K562 (cell line): ENCODE measurements around the gene MLXIPL. TPM values are rescaled to one million over a fixed set of nuclear protein-coding genes. Genes with fewer than 3 reads are reported as not detected.
A peak's percentile ranks its signal among the peaks of the same experiment; 100 is the strongest.

ENCODE experiments used
- ARID2 ChIP-seq: fragments of 450-650 bp; IDR thresholded peaks from 2 replicates; pipeline ENCODE4 v1.6.1; 2017; ENCODE audit warnings: antibody characterized with exemption, mild to moderate bottlenecking
- BRD4 ChIP-seq: fragments of 200-600 bp; sonication (generic); IDR thresholded peaks from 2 replicates; pipeline ENCODE4 v1.6.1; 2017; ENCODE audit warnings: inconsistent platforms
- MEF2A ChIP-seq: IDR thresholded peaks from 2 replicates; pipeline ENCODE4 v1.6.1; 2011; ENCODE audit warnings: low read depth, mild to moderate bottlenecking, low read length, moderate library complexity; ENCODE audit not compliant: control insufficient read depth
- SAFB ChIP-seq: fragments of 200-400 bp; formaldehyde crosslinking; IDR thresholded peaks from 2 replicates; pipeline ENCODE4 v1.6.1; 2017; ENCODE audit warnings: low read depth, low read length, borderline replicate concordance
- SP1 ChIP-seq: sonication (generic); formaldehyde crosslinking; IDR thresholded peaks from 2 replicates; pipeline ENCODE4 v1.8.1; 2022; ENCODE audit warnings: mild to moderate bottlenecking, missing genetic modification reagents
- TCF7L2 ChIP-seq: fragments of 150-350 bp; IDR thresholded peaks from 2 replicates; pipeline ENCODE4 v1.6.1; 2016; ENCODE audit warnings: low read depth, mild to moderate bottlenecking, low read length, moderate library complexity
- ZNF274 ChIP-seq: IDR thresholded peaks from 2 replicates; pipeline ENCODE4 v1.6.1; 2011; ENCODE audit warnings: low read depth, mild to moderate bottlenecking, low read length, moderate library complexity, borderline replicate concordance
- polyA plus RNA-seq, 8 experiments: library from polyadenylated mRNA; depleted of rRNA in 4 of 8; stranded (reverse) in 5 of 8; unstranded in 3 of 8; fragments of >200 nt; fragmentation: Nextera tagmentation in 2 of 8; fragmentation: Illumina TruSeq in 1 of 8; extraction: Ambion mirVana in 2 of 8; extraction: Trizol in 1 of 8; gene quantifications; 2 replicates each; pipeline versions ENCODE4 v1.2.1 to v1.2.3, GENCODE V29; 2011 to 2014; ENCODE audit warnings: inconsistent platforms in 1 of 8, missing spikeins in 1 of 8
- total RNA-seq, 7 experiments: library from RNA; depleted of rRNA in 6 of 7; stranded (reverse); fragments of >200 nt in 6 of 7; fragmentation: Illumina TruSeq in 2 of 7; extraction: Trizol in 2 of 7; gene quantifications; 2 replicates each; pipeline versions ENCODE4 v1.2.1 to v1.2.3, GENCODE V29; 2011 to 2021; ENCODE audit warnings: low replicate concordance in 1 of 7
- TF ChIP-seq, protein P1 (sequence below): sonication (generic); IDR thresholded peaks from 2 replicates; pipeline ENCODE4 v1.6.1; 2016
- TF ChIP-seq, protein P2 (sequence below): fragments of 450-650 bp; formaldehyde crosslinking; conservative IDR thresholded peaks from 2 replicates; pipeline ENCODE4 v1.4.0; 2022; ENCODE audit warnings: mild to moderate bottlenecking, missing genetic modification characterization
- TF ChIP-seq, protein P3 (sequence below): fragments of 200-800 bp; sonication (Bioruptor generic); IDR thresholded peaks from 2 replicates; pipeline ENCODE4 v1.6.1; 2017; ENCODE audit warnings: missing genetic modification characterization, missing compliant biosample characterization
- TF ChIP-seq, protein P4 (sequence below): sonication (generic); formaldehyde crosslinking; IDR thresholded peaks from 2 replicates; pipeline ENCODE4 v1.8.0; 2023; ENCODE audit warnings: missing genetic modification reagents, mild to moderate bottlenecking, borderline replicate concordance
- TF ChIP-seq, protein P5 (sequence below), 2 experiments: fragments of 450-650 bp in 1 of 2; sonication (generic) in 1 of 2; formaldehyde crosslinking; conservative IDR thresholded peaks; 2 replicates each; pipeline versions ENCODE4 v1.4.0 to v1.8.1; 2020 to 2022; ENCODE audit warnings: mild to moderate bottlenecking in 1 of 2, missing genetic modification reagents in 1 of 2
- TF ChIP-seq, protein P6 (sequence below), 3 experiments: fragments of 200-800 bp in 1 of 3; sonication (Bioruptor generic) in 1 of 3; sonication (generic) in 1 of 3; formaldehyde crosslinking in 1 of 3; IDR thresholded peaks; 2 replicates each; pipeline versions ENCODE4 v1.6.1 to v1.8.0; 2016 to 2022; ENCODE audit warnings: mild to moderate bottlenecking in 2 of 3, missing compliant biosample characterization in 2 of 3, missing genetic modification characterization in 2 of 3, missing genetic modification reagents in 1 of 3
- TF ChIP-seq, protein P7 (sequence below): fragments of 450-650 bp; IDR thresholded peaks from 2 replicates; pipeline ENCODE4 v1.6.1; 2016; ENCODE audit warnings: antibody characterized with exemption

The MLXIPL gene
- total and polyA plus RNA-seq, 9 of the 15 experiments (the other 6 are each of a cell fraction or from before 2014, with no cell fraction given) = 0.11 to 18.4 (median 1.4) TPM

DNA sequence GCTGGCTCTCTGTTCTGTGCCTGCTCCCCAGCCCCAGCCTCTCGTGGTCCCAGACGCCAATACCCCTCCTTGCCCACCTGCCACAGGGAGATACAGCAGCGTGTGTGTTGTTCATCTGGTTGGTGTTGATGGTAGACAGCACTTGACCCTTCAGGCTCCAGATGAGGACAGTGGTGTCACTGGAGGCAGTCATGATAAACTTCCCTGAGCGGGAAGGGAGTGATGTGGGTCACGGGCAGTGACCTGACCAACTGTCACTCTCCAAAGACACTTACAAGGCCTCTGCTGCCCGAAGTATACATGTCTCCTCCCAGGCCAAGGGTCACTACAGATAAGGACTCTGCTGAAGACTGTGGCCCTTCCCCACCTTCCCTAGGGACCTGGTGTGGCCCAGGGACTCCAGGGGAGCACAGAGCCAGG is 51.5 kb downstream of the MLXIPL start (continued):
- TF ChIP-seq, protein P1, sequence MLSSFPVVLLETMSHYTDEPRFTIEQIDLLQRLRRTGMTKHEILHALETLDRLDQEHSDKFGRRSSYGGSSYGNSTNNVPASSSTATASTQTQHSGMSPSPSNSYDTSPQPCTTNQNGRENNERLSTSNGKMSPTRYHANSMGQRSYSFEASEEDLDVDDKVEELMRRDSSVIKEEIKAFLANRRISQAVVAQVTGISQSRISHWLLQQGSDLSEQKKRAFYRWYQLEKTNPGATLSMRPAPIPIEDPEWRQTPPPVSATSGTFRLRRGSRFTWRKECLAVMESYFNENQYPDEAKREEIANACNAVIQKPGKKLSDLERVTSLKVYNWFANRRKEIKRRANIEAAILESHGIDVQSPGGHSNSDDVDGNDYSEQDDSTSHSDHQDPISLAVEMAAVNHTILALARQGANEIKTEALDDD = peak; percentile 49; the same call in 1 of the 2 replicates
- peak; percentile 37; the same call in 1 of the 2 replicates for TF ChIP-seq MEF2A
- TF ChIP-seq BRD4 = no peak
- TF ChIP-seq ZNF274 = no peak
- TF ChIP-seq, protein P2, sequence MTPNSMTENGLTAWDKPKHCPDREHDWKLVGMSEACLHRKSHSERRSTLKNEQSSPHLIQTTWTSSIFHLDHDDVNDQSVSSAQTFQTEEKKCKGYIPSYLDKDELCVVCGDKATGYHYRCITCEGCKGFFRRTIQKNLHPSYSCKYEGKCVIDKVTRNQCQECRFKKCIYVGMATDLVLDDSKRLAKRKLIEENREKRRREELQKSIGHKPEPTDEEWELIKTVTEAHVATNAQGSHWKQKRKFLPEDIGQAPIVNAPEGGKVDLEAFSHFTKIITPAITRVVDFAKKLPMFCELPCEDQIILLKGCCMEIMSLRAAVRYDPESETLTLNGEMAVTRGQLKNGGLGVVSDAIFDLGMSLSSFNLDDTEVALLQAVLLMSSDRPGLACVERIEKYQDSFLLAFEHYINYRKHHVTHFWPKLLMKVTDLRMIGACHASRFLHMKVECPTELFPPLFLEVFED = no peak
- TF ChIP-seq, protein P3, sequence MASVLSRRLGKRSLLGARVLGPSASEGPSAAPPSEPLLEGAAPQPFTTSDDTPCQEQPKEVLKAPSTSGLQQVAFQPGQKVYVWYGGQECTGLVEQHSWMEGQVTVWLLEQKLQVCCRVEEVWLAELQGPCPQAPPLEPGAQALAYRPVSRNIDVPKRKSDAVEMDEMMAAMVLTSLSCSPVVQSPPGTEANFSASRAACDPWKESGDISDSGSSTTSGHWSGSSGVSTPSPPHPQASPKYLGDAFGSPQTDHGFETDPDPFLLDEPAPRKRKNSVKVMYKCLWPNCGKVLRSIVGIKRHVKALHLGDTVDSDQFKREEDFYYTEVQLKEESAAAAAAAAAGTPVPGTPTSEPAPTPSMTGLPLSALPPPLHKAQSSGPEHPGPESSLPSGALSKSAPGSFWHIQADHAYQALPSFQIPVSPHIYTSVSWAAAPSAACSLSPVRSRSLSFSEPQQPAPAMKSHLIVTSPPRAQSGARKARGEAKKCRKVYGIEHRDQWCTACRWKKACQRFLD (CRISPR knock-in tag) = no peak; the same call in 1 of the 2 replicates
- TF ChIP-seq, protein P4, sequence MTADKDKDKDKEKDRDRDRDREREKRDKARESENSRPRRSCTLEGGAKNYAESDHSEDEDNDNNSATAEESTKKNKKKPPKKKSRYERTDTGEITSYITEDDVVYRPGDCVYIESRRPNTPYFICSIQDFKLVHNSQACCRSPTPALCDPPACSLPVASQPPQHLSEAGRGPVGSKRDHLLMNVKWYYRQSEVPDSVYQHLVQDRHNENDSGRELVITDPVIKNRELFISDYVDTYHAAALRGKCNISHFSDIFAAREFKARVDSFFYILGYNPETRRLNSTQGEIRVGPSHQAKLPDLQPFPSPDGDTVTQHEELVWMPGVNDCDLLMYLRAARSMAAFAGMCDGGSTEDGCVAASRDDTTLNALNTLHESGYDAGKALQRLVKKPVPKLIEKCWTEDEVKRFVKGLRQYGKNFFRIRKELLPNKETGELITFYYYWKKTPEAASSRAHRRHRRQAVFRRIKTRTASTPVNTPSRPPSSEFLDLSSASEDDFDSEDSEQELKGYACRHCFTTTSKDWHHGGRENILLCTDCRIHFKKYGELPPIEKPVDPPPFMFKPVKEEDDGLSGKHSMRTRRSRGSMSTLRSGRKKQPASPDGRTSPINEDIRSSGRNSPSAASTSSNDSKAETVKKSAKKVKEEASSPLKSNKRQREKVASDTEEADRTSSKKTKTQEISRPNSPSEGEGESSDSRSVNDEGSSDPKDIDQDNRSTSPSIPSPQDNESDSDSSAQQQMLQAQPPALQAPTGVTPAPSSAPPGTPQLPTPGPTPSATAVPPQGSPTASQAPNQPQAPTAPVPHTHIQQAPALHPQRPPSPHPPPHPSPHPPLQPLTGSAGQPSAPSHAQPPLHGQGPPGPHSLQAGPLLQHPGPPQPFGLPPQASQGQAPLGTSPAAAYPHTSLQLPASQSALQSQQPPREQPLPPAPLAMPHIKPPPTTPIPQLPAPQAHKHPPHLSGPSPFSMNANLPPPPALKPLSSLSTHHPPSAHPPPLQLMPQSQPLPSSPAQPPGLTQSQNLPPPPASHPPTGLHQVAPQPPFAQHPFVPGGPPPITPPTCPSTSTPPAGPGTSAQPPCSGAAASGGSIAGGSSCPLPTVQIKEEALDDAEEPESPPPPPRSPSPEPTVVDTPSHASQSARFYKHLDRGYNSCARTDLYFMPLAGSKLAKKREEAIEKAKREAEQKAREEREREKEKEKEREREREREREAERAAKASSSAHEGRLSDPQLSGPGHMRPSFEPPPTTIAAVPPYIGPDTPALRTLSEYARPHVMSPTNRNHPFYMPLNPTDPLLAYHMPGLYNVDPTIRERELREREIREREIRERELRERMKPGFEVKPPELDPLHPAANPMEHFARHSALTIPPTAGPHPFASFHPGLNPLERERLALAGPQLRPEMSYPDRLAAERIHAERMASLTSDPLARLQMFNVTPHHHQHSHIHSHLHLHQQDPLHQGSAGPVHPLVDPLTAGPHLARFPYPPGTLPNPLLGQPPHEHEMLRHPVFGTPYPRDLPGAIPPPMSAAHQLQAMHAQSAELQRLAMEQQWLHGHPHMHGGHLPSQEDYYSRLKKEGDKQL (CRISPR knock-in tag) = no peak
- TF ChIP-seq, protein P5, sequence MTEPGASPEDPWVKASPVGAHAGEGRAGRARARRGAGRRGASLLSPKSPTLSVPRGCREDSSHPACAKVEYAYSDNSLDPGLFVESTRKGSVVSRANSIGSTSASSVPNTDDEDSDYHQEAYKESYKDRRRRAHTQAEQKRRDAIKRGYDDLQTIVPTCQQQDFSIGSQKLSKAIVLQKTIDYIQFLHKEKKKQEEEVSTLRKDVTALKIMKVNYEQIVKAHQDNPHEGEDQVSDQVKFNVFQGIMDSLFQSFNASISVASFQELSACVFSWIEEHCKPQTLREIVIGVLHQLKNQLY (CRISPR knock-in tag; conservative IDR thresholded peaks at IDR 0.05) = no peak
- TF ChIP-seq SP1 (CRISPR knock-in tag) = peak; percentile 69
- no peak for TF ChIP-seq ARID2
- TF ChIP-seq, protein P6, sequence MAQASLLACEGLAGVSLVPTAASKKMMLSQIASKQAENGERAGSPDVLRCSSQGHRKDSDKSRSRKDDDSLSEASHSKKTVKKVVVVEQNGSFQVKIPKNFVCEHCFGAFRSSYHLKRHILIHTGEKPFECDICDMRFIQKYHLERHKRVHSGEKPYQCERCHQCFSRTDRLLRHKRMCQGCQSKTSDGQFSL (CRISPR knock-in tag; IDR thresholded peaks at IDR 0.05) = no peak
- TF ChIP-seq, protein P6 (tag; IDR thresholded peaks at IDR 0.05) = no peak
- TF ChIP-seq TCF7L2 = no peak
- no peak for TF ChIP-seq SAFB
- TF ChIP-seq, protein P7, sequence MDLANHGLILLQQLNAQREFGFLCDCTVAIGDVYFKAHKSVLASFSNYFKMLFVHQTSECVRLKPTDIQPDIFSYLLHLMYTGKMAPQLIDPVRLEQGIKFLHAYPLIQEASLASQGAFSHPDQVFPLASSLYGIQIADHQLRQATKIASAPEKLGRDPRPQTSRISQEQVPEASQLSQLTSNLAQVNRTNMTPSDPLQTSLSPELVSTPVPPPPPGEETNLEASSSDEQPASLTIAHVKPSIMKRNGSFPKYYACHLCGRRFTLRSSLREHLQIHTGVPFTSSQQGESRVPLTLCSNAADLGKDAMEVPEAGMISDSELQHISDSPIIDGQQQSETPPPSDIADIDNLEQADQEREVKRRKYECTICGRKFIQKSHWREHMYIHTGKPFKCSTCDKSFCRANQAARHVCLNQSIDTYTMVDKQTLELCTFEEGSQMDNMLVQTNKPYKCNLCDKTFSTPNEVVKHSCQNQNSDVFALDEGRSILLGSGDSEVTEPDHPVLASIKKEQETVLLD = peak; percentile 80; the same call in 1 of the 2 replicates
